Endothelial cell of umbilical vein (primary cell): ENCODE data around the gene TMEM108. TPM values are rescaled to one million over a fixed set of nuclear protein-coding genes. Genes with fewer than 3 reads are reported as not detected.

Experiments used
- BruUV-seq: library from RNA; stranded (reverse); fragments of 400-500 nt; replicated peaks from 2 replicates; lab custom pipeline; 2021; lab: Mats Ljungman, UMichigan
- CTCF ChIA-PET: fragments of 300-600, 350-600 bp; sonication (Branson Sonifier 250); formaldehyde crosslinking; loops from one replicate; lab custom pipeline; 2021; ENCODE audit warnings: antibody characterized with exemption, inconsistent platforms; lab: Charles Lee
- POLR2A ChIA-PET: fragments of 300-600, 350-600 bp; sonication (Branson Sonifier 250); formaldehyde crosslinking; loops from one replicate; lab custom pipeline; 2021; ENCODE audit warnings: antibody characterized with exemption, inconsistent platforms; lab: Charles Lee
- DNase-seq: peaks from one replicate; pipeline ENCODE4 v3.0.0-alpha.2; 2011; ENCODE audit warnings: low read depth, low spot score
- FAIRE-seq: peaks from 2 replicates; lab custom pipeline; 2011; peaks lifted over from hg19 to GRCh38; lab: Jason Lieb, UNC
- H2AFZ ChIP-seq: 2 replicates; pipeline ENCODE4 v1.6.0; 2012; ENCODE audit warnings: low read depth, low read length, control low read depth, inconsistent platforms
- H3K27ac ChIP-seq: 2 replicates; pipeline ENCODE4 v1.5.1; 2011; ENCODE audit warnings: low read depth, mild to moderate bottlenecking, control low read depth, low read length, moderate library complexity; ENCODE audit not compliant: insufficient read depth
- H3K27me3 ChIP-seq, 2 experiments: 2 replicates each; pipeline versions ENCODE4 v1.6.0 to v1.6.1; 2011; ENCODE audit warnings: low read length in 2 of 2, mixed read lengths in 1 of 2; ENCODE audit not compliant: control insufficient read depth in 2 of 2, insufficient read depth in 2 of 2
- H3K36me3 ChIP-seq, 2 experiments: 2 replicates in 1 of 2; 3 replicates in 1 of 2; pipeline ENCODE4 v1.5.1; 2011; ENCODE audit warnings: low read length in 2 of 2, mild to moderate bottlenecking in 1 of 2, moderate library complexity in 1 of 2; ENCODE audit not compliant: control insufficient read depth in 2 of 2, insufficient read depth in 2 of 2; ENCODE audit errors: extremely low read depth in 1 of 2
- H3K4me1 ChIP-seq: 3 replicates; pipeline ENCODE4 v1.5.1; 2011; ENCODE audit warnings: mild to moderate bottlenecking, low read length; ENCODE audit not compliant: control insufficient read depth, insufficient read depth; ENCODE audit errors: extremely low read depth
- H3K4me2 ChIP-seq: 2 replicates; pipeline ENCODE4 v1.6.1; 2011; ENCODE audit warnings: low read length, control low read depth, mixed read lengths; ENCODE audit not compliant: insufficient read depth
- H3K4me3 ChIP-seq, 3 experiments: fragments of 200-600 bp in 1 of 3; sonication (generic), shearing (Covaris generic) in 1 of 3; replicated peaks in 1 of 3; 2 replicates each; pipeline ENCODE4 v1.5.1; 2011 to 2016; ENCODE audit warnings: control low read depth in 3 of 3, low read length in 3 of 3, mild to moderate bottlenecking in 2 of 3, inconsistent platforms in 1 of 3, low read depth in 1 of 3, moderate library complexity in 1 of 3; ENCODE audit not compliant: insufficient read depth in 1 of 3
- H3K79me2 ChIP-seq: 2 replicates; pipeline ENCODE4 v1.6.0; 2012; ENCODE audit warnings: low read length, inconsistent platforms; ENCODE audit not compliant: control insufficient read depth, insufficient read depth
- H3K9ac ChIP-seq: replicated peaks from 2 replicates; pipeline ENCODE3; 2011; ENCODE audit warnings: low read length, control low read depth; ENCODE audit not compliant: insufficient read depth; ENCODE audit errors: extremely low read depth
- H3K9me1 ChIP-seq: replicated peaks from 3 replicates; pipeline ENCODE4 v1.6.0; 2011; ENCODE audit warnings: mild to moderate bottlenecking, low read length; ENCODE audit not compliant: control insufficient read depth, insufficient read depth; ENCODE audit errors: extremely low read depth
- H3K9me3 ChIP-seq: replicated peaks from 2 replicates; pipeline ENCODE4 v1.5.1; 2012; ENCODE audit warnings: low read length, inconsistent platforms; ENCODE audit not compliant: control insufficient read depth, insufficient read depth
- H4K20me1 ChIP-seq: replicated peaks from 2 replicates; pipeline ENCODE3; 2011; ENCODE audit warnings: mild to moderate bottlenecking, low read length; ENCODE audit not compliant: control insufficient read depth, insufficient read depth; ENCODE audit errors: extremely low read depth
- EZH2 ChIP-seq: IDR thresholded peaks from 2 replicates; pipeline ENCODE4 v1.6.1; 2012; ENCODE audit warnings: borderline replicate concordance, low read depth, mild to moderate bottlenecking, moderate library complexity, low read length, inconsistent platforms; ENCODE audit not compliant: severe bottlenecking
- FOS ChIP-seq: IDR thresholded peaks from 2 replicates; pipeline ENCODE4 v1.6.1; 2011; ENCODE audit warnings: mild to moderate bottlenecking, low read length, moderate library complexity, borderline replicate concordance; ENCODE audit not compliant: insufficient read depth
- GATA2 ChIP-seq: IDR thresholded peaks from 2 replicates; pipeline ENCODE4 v1.7.0; 2011; ENCODE audit warnings: low read depth, mild to moderate bottlenecking, moderate library complexity, mixed read lengths, low read length; ENCODE audit not compliant: insufficient read length, insufficient read depth
- JUN ChIP-seq: IDR thresholded peaks from 2 replicates; pipeline ENCODE4 v1.6.1; 2011; ENCODE audit warnings: borderline replicate concordance, low read depth; ENCODE audit not compliant: insufficient read length, insufficient read depth
- MYC ChIP-seq: IDR thresholded peaks from one replicate; pipeline ENCODE4 v1.6.1; 2011; ENCODE audit warnings: mild to moderate bottlenecking, low read depth, low read length
- POLR2A ChIP-seq: IDR thresholded peaks from 2 replicates; pipeline ENCODE4 v1.6.1; 2012; ENCODE audit warnings: low read depth, mild to moderate bottlenecking, control low read depth, low read length
- POLR2AphosphoS5 ChIP-seq: IDR thresholded peaks from 2 replicates; pipeline ENCODE4 v1.6.1; 2012; ENCODE audit warnings: low read depth, mild to moderate bottlenecking, control low read depth, low read length, moderate library complexity; ENCODE audit not compliant: insufficient read depth
- dilution Hi-C: fragments of 300-500 bp; cut with MboI; formaldehyde crosslinking; loops from one replicate; pipeline ENCODE4 v1.15.0; 2019; ENCODE audit warnings: low sequenced_read_pairs; ENCODE audit not compliant: extremely low pct_ligation_motif_present
- intact Hi-C: fragments of 100-400 bp; cut with micrococcal nuclease; formaldehyde crosslinking; loops from one replicate; pipeline ENCODE4 v1.10.0; 2022
- polyA plus RNA-seq, 4 experiments: library from polyadenylated mRNA; depleted of rRNA in 3 of 4; stranded (reverse) in 3 of 4; unstranded in 1 of 4; fragments of >200 nt; gene quantifications; 2 replicates each; pipeline versions ENCODE4 v1.2.1 to v1.2.3, GENCODE V29; 2011 to 2012; ENCODE audit warnings: missing spikeins in 1 of 4
- total RNA-seq: library from RNA; stranded (reverse); gene quantifications from 2 replicates; pipeline ENCODE4 v1.2.3, GENCODE V29; 2021
- TF ChIP-seq, protein P1 (sequence below): IDR thresholded peaks from 2 replicates; pipeline ENCODE4 v1.6.1; 2011; ENCODE audit not compliant: insufficient read depth, insufficient read length
- TF ChIP-seq, protein P2 (sequence below), 2 donors: IDR thresholded peaks; 1 replicate in 1 of 2; 2 replicates in 1 of 2; pipeline ENCODE4 v1.5.1; 2011; ENCODE audit warnings: low read length in 2 of 2, mild to moderate bottlenecking in 2 of 2, moderate library complexity in 2 of 2, control low read depth in 1 of 2, inconsistent platforms in 1 of 2, low read depth in 1 of 2; ENCODE audit not compliant: insufficient read depth in 1 of 2; ENCODE audit errors: extremely low read depth in 1 of 2

Gene TMEM108
- total and polyA plus RNA-seq, 2 donors (not counting 3 experiments of a cell fraction or from before 2014, with no cell fraction given): 0.40 to 1.1 TPM

DNA sequence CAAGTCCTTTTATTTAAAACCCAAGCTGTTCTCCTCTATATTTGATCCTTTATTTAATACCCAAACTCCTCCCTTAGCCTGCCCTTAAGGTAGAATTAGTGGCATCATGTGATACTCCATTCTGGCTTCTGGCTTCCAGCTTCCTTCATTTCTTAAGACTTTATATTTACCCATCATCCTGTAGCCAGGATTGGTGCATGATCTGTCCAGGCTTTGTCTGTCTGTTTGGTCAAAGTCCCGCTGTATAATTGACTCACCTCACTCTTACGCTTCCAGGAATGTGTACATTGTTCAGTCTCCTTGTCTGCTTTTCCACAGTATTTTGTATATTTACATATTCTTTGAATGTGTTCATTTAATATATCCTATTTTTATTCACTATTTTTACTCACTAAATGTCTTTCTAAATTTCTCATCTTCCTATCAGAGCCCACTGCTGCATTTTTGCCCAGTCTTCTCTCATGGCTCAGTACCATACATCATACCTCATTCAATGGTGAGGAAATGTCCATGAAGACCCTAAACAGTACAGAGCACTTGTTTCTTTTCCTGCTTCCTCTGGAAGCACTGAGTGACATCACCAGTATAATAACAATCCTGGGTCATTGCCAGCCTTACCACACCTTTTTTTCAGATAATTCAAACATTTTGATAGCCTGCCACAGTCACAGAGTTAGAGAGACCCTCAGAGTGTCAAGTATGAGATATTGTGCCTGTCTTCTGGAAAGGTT, 31.5 kb downstream of the TMEM108 start:
- DNase-seq (no peak), FAIRE-seq (no peak)
- Histone ChIP-seq H3K9me1 (no peaks in the 10 kb centered on the region), H3K4me3 (no peak overlapping the region), H3K9me3 (no peaks in the 10 kb centered on the region), H3K36me3 (no peaks in the 10 kb centered on the region), H2AFZ (no peak overlapping the region), H3K4me1 (no peaks in the 10 kb centered on the region), H3K27me3 (no peaks in the 10 kb centered on the region), H3K9ac (no peak overlapping the region), H3K79me2 (no peaks in the 10 kb centered on the region), H3K27ac (no peak overlapping the region), H3K4me2 (no peak overlapping the region), H4K20me1 (no peaks in the 10 kb centered on the region)
- POLR2A ChIA-PET: no interaction called here
- no TSS peak for BruUV-seq
- intact Hi-C loops: no loop called here
- TF ChIP-seq POLR2AphosphoS5 (no peak), POLR2A (no peak), GATA2 (no peak), FOS (no peak), JUN (no peak), MYC (no peak), EZH2 (no peak)
- TF ChIP-seq, protein P1, sequence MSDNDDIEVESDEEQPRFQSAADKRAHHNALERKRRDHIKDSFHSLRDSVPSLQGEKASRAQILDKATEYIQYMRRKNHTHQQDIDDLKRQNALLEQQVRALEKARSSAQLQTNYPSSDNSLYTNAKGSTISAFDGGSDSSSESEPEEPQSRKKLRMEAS: no peak
- TF ChIP-seq, protein P2, sequence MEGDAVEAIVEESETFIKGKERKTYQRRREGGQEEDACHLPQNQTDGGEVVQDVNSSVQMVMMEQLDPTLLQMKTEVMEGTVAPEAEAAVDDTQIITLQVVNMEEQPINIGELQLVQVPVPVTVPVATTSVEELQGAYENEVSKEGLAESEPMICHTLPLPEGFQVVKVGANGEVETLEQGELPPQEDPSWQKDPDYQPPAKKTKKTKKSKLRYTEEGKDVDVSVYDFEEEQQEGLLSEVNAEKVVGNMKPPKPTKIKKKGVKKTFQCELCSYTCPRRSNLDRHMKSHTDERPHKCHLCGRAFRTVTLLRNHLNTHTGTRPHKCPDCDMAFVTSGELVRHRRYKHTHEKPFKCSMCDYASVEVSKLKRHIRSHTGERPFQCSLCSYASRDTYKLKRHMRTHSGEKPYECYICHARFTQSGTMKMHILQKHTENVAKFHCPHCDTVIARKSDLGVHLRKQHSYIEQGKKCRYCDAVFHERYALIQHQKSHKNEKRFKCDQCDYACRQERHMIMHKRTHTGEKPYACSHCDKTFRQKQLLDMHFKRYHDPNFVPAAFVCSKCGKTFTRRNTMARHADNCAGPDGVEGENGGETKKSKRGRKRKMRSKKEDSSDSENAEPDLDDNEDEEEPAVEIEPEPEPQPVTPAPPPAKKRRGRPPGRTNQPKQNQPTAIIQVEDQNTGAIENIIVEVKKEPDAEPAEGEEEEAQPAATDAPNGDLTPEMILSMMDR (IDR thresholded peaks at IDR 0.05; ENCODE audit: extremely low read depth in 1 of 2, insufficient read depth in 1 of 2, low read depth in 1 of 2, low read length in 2 of 2): no peak
- dilution Hi-C loops: no loop called here
- CTCF ChIA-PET: interaction anchor here (1.1 to 1.4 kb wide), 2 partner anchors 11 to 28 kb away, joined by 4 read pairs; no protein-coding TSS in a partner anchor
